ENCODE measurements around the gene PTPN5.
A peak's percentile ranks its signal among the peaks of the same experiment; 100 is the strongest.

Gene PTPN5

DNA sequence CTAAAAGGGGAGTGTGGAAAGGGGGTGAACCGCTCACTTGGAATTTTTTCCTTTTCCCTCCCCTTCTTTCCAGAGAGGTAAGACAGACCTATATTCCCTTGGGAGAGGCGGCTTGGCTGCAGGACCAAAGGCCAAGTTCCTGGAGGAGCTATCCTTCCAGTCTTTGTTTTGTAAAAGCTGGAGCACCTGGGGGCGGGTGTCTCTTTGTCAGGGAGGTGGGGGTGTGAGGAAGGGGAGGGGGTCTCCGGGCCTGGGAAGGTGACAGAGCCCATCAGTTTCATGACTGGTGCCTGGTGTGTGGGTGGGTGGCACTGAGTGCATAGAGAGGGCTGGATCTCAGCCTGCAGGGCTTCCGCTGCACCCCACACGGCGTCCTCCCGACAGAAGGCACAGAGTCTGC lies 18.5 kb downstream of the PTPN5 start:
- no peak for DNase-seq (ENCODE audit: low spot score)

DNA sequence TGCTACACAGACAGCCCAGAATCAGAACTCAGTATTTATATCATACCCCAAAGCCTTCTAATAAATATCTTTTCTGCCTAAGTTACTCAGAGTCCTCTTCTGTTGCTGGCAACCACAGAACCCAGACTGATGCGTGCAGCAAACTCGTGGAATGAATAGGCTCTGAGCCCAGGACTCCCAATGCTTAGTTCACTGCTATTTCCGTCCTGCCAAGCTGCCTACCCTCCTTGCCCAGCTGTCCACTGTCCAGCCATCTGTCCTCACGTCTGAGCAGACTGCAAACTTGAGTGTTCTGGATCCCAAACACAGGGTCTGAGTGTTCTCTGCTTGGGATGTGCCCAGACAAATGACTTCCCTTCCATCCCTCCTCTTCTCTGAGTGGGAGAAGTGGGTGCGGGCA lies 19.4 kb downstream of the PTPN5 start:
- no peak for DNase-seq (ENCODE audit: low spot score)

DNA sequence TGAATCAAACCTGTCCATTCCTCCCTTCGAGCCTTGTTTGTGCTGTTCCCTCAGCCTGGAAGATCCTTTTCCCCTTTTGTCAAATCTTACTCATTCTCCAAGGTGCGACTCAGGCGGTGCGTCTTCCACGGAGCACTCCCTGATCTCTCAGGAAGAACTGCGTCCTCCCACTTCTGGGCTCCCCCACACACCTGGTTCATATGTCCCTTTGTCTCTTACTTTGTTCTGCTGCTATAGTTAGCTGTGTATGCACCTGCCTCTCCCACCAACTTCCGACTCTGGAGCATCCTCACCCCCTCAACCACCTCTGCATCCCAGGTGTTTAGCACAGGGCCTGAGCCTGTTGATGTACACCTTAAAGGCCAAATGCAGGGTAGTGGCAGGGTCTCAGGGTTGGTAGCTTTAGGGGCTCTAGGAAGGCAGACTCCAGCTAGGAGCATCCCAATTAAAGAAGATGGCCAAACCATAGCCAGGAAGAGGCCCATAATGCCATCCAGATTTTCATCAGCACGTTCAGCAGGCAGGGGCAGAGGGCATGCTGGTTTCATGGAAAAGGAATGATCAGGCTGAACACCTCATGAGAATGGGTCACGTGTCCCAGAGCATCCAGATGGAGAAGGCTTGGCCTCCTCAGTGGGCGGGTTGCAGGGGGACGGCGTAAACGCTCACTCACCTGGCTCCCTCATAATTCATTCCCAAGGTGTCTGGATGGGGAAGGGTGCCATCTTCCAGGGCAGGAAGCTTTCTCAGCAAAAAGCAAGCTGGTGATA lies 20.1 kb downstream of the PTPN5 start:
- DNase-seq (ENCODE audit: low spot score): peak; percentile 81

DNA sequence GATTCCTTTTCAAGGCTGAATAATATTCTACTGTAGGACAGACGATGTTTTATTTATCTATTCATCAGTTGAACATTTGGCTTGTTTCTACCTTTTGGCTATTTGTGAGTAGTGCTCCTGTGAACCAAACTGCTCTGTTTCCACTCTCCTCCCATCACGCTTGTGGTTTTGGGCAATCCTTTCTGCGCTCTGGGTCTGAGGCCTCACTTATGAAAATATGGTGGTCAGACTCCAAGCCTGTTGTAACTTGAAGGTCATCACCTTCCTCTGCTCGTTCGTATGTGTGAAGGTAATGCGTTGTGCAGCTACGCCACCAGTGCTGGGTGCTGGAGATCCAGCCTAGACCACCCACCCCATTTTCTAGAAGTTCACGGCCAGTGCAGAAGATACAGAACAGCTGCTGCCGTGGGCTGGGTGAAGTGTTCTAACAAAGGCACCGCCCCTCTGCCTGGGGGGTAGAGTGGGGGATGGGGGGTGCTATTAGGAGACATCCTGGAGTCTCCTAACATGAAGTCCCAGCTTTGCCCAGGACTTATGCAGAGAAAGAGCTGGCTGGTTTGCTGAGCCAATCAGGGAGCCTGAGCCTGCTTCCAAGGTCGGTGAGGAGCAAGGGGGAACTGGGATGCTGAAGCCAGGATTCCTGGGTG lies 21.0 kb downstream of the PTPN5 start:
- no peak for DNase-seq (ENCODE audit: low spot score)

DNA sequence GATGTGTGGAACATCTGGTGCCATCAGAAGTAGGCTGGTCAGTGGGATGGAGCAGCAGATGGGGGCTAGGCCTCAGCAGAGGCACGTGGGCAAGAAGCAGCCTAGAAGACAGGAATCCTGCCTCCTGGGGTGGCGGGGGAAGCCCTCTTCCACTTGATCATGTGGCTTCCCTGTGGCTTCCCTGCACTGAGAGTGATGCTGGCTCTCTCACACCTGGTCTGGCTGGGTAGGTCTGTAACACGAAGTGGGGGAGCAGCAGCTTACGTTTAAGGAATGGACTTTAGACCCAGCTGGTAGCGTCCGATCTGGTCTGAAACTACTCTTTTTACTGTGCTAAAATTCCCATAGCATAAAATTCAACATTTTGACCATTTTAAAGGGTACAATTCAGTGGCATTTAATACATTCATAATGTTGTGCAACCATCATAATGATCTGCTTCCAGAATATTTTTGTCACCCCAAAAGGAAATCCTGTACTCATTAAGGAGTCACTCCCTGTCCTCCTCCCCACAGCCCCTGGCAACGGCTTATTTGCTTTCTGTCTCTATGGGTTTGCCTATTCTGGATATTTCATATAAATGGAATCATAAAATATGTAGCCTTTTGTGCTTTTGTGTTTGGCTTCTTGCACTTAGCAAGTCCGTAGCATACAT lies 21.7 kb downstream of the PTPN5 start:
- DNase-seq (ENCODE audit: low spot score): no peak

DNA sequence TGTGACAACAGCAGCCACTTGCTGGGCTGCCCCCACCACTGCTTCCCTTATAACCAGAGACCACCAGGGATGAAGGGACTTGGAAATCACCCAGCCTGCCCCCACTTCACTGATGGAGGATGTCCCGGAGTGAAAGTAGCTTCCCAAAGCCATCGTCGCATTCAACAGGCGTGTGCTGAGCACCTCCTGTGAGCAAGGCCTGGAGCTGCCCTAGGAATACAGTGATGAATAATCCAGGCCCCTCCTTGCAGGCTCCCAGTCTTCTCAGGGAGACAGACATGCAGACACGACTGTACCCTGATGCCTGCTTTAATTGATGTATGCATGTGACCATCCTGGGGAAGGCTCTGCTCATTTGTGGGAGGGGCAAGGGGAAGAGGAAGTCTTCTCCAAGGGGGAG lies 22.6 kb downstream of the PTPN5 start:
- DNase-seq (ENCODE audit: low spot score): no peak

DNA sequence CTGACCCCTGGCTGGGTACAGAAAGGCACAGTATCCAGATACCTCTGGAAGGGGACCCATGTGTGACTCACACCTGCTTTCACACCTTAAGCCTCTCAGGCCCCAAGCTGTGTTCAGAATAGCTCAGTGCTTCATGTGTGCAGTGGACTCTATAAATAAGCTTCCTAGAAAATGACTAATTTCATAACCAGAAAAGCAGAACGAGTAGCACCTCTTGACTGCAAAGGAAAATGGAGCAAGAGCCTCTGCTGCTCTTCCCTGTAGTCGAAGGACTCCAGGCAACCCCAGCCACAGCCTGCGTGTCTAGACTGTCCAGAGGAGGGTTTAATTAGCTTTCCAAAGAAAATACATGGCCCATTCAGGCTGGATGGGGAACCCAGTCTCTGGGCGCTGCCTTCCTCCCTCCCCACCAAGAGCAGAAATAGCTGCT lies 23.1 kb downstream of the PTPN5 start:
- no peak for DNase-seq (ENCODE audit: low spot score)

DNA sequence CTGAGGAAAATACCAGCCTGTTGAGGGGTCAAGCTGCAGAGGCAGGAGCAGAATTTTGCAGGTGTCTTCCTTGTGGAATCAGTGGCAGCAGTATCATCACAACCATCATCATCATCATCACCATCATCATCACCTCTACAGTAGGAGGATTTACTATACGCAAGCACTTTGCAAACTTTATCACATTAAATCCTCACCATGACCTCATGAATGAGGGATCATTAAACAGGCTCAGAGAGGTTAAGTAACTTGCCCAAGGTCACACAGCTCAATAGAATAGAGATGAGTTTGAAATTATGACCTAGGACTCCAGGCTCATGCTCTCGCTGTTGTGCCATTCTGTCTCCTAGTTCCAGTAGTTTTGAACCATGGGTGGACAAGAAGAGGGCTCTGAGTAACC lies 25.6 kb downstream of the PTPN5 start:
- no peak for DNase-seq (ENCODE audit: low spot score)

DNA sequence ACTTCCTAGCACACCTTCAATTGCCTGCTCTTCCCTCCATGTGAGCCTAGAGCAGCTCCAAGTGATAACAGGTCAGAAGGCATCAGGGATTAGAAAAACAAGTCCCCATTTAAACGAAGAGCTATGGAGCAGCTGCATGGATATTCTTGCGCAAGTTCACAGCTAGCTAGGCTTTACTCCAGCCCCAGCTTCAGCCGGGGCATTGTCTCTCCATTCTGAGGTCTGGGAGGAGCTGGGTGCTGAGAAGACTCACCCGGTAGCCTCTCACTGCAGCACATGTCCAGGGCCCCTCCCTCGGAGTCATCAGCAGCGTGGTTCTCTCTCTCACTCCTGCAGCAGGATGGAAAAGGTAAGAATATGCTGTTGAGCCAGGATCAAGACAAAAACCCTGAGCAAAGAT lies 26.0 kb downstream of the PTPN5 start:
- no peak for DNase-seq (ENCODE audit: low spot score)

DNA sequence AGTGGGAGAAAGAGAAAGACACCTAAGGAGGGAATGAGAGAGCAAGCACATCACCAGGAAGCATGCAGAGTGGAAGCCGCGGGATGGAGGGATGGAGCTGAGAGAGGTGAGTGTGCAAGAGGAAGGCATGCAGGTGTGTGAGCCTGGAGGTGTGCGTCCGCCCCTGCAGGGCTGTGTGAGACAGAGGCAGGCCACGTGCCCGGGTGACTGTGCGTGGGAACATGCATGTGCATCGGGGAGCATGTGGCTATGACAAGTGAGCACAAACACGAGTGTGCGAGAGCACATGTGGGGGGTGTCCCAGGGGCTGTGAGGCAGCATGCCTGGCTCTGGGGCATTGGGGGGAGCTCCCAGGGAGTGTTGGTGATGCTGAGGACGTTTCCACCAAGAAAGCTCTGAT lies 29.9 kb downstream of the PTPN5 start:
- DNase-seq (ENCODE audit: low spot score): peak; percentile 67

DNA sequence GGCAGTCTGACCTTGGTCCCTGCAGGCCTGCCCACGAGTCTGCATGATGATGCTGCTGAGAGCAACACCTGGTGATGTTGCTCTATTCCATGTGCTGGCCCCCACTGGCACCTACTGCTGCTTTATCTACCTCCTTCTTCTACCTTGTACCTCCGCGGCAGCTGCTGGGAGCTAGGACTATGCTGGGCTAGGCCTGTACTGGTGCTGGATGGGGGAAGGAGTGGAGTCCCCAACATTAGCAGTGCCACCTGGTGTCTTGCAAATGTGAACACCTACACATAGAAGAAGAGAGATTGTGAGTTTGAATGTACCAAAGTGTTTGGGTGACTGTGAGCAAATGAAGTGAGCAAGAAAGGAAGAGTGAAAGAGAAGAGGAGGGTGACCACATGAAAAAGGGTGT lies 30.5 kb downstream of the PTPN5 start:
- no peak for DNase-seq (ENCODE audit: low spot score)

DNA sequence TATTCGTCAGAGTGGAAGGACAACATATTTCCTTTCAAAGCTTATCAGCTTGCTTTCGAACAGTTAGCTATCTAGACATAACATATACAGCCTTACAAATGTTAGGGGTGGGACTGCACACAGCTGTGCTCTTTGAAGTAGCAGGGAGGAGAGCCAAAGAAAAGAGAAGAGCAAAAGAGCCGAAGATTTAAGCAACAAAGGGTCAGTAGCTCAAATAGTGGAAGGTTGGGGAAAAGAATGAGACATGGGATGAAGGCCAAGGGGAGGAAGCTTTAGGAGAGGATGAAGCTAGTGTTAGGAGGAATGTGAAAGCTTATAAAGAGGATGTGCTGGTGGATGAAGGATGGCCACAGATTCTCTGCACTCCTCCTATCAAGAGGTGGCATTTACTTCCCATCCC lies 33.8 kb downstream of the PTPN5 start:
- no peak for DNase-seq (ENCODE audit: low spot score)

DNA sequence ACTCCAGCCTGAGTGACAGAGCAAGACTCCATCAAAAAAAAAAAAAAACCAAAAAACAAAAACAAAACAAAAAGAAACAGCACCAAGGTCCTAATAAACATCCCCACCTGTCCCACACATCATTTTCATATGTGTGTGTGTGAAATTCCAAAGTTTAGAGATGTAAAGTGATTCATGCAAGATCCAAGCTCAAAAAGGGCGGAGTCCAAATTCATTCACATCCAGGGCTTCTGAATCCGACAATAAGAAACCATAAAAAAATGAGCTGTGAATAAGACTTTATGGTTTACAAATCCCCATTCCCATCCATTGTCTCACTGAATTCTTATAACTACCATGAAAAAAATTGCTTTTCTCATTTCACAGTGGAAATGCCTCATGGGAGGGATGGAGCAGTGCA lies 34.7 kb downstream of the PTPN5 start:
- no peak for DNase-seq (ENCODE audit: low spot score)

DNA sequence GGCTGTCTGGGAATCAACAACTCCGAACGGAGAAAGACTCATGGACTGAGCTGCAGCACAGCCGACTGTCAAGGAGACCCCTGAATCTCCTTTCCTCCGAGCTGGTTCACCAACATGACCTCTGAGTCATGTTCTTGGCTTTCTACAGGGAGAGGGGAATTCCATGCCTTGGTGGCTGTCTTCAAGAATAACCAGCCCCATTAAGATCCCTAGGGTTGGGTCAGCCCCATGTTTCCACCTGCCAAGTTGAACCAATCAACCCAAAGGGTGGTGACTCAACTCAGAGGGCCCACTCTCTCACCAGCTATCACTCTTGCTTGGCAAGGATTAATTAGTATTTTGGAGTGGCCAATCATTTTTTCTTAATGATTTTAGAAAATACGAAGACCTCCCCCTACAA lies 37.3 kb downstream of the PTPN5 start:
- no peak for DNase-seq (ENCODE audit: low spot score)

DNA sequence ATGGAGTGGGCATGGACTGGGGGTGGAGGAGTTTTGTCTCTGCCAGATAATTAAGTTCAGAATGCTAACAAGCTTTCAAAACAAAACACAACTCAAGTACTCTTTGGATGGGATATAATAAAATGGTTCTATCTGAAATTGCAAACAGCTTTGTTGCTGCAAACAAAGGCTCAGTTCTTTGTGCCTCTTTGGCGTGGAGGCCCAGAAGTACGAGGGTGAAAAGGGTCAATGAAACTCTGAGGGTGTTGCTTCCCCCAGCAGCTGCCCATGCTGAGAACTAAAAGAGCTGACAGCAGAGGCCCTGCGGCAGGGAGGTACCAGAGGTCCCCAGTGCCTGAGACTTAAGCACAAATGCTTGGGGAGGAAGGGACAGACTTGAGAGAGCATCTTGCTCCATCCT lies 39.1 kb downstream of the PTPN5 start:
- DNase-seq (ENCODE audit: low spot score): no peak

DNA sequence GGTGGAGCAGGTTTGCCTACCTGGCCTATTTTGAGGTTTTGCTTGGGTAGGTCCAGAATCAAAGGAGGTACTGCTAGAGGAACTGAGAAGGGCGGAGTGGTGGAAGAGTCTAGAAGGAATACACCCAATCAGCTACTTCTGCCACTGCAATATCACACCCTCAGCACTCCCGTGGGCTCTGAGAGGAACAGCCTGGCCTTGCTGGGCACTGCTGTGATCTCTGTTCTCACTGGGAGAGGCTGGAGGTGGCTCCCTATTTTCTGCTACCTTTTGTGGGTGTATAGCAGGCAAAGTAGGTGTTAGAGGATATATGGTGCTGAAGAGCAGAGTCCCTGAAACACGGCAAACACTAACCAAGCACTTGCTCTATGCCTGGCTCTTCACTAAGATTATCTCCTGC lies 40.7 kb downstream of the PTPN5 start:
- no peak for DNase-seq (ENCODE audit: low spot score)

DNA sequence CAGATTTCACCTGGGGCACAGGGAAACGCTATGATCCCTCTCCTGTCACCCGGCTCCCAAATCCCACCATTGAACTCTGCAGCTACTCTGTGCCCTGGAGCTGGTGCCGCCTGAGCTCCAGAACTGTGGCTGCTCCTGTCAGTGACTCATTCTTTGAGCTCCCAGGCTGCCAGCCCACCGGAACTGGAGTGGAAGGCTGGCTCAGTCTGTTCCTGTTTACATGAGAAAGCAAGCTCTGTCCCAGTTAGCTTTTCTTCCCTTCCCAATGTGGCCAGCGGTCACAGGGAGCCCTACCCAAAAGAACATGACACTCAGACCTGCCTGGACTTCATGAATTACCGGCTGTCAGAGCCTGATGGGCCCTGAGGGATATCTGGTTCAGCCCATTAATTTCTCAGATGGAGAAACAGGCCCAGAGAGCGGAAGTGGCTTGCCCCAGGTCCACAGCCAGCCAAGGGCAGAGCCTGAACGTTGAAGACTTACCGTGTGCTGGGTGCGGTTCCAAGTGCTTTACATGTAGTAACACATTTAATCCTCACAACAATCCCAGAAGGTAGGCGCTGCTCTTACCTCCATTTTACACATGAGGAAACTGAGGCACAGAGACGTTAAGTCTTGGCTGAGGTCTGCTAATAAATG lies 41.8 kb downstream of the PTPN5 start:
- DNase-seq (ENCODE audit: low spot score): peak; percentile 68

DNA sequence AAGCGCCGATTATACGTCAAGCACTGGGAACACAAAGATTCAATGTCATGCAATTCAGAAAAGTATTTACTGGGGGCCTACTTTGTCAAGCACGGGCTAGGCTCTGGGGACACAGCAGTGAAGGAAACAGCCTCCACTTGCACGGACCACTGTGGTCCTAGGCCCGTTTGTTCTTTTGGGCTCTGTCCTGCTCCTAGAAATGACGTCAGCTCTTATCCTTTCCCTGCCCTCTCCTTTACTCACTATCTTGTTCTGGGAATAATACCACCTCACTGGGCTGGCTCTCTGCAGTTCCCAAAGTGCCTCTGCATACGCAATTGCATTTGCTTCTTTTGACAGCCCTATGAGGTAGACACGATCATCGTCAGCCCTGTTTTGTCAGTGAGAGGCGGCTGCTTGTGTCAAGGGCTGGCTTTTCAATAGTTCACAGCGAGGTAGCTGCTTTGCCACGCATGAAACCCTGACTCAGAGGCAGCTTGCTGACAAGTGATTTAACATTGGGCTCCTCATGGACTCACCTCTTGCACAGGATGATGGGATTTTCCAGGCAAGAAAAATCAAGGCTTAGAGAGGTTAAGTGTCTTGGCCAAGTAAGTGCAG lies 42.7 kb downstream of the PTPN5 start:
- DNase-seq (ENCODE audit: low spot score): peak; percentile 88

DNA sequence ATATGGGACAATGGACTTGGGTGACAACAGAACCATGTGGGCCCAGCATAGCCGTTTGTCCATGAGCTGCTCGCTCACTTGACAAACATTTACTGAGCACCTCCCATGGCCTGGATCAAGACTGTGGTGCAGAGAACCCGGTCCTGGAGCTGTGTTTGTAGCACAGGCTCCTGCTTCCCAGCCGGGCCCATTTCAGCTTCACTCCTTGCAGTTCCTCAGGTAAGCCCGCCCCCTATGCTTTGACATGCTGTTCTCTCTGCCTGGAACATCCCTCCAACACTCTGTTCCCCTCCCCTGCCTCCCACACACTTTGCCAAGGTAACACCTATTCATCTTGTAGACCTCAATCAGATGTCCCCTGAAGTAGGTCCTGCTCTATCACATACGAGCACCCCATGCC lies 46.3 kb downstream of the PTPN5 start:
- peak; percentile 81 for DNase-seq (ENCODE audit: low spot score)

DNA sequence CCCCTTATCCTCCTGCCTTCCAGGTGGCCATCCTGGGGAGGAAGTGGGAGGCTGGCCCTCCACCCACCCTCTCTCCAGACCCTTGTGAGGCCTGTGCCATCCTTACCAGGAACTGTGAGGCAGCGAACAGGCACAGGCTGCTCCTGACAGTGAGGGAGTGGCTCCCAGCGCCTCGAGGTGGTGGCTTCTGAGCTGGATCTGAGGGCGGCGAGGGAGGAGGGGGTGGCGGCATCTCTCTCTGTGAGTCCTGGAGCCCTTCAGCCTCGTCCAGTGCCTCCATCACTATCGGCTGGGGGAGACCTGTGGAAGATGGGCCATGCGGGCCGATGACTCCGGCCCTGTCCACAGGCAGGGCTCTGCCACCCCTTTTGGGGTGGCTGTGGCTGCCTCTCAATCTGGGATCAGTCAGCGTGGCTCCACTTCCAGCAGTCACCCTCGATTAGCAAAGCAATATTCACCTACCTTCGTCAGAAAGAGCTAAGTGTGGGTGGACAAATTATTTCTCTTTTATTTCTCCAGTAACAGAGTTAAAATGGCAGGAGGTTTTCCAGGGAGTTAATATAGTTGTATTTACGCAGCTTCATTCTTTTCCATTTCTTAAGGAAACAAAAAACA lies 47.6 kb downstream of the PTPN5 start:
- peak; percentile 70 for DNase-seq (ENCODE audit: low spot score)

DNA sequence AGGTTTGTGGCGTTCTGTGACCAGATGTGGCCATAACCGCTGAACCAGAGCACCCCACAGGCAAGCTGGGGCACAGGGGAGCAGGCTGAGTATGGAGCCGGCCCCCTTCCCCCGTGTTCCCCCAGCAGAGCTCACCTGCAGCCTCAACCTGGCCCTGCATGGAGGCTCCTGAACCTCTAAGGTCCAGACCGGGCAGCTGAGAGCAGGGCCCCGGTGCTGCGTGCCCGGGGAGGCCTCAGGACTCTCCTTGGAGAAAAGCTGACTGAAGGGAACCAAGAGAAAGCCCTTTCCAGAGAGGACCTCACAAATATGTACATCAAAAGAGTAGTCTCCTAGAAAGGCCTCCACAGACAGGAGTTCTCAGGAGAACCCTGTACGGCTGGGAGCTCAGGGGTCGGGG lies 48.2 kb downstream of the PTPN5 start:
- DNase-seq (ENCODE audit: low spot score): no peak

DNA sequence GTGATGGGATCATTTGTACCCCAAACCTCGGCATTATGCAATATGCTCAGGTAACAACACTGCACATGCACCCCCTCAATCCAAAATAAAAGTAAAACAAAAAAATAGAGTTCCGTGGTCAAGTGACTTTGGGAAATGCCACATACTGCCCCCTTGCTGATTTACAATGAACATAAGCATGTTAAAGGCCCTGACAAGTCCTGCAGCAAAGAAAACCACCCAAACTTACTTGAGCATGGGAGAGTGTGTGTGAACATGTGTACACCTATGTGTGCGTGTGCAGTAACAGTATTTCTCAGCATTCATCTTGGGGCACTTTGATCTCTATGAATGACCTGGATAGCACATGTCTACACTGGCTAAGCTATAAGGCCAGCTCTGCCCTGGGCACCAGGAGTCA lies 49.8 kb downstream of the PTPN5 start:
- no peak for DNase-seq (ENCODE audit: low spot score)

Measured in putamen (tissue), 1 donor.